ENCODE measurements around the gene CHID1.

CHID1 gene

DNA sequence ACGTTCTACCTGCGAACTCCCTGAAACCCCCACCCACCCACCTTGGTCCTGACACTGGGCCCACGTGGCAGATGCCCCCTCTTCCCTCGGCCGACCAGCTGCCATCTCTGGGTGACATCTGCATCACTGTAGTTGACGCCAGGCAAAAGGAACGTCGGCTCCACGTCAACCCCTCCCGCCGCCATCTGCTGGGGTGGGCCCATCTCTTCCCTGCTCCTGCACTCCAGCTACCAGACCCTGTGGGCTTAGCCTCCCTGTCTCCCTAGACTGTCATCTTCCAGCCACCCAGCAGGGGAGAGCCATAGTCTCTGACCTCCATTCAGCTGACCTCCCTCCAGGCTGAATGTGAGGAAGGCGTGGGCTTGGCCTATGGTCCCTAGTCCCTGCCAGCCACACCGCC lies 21.4 kb downstream of the CHID1 start:
- no peaks in the 10 kb centered on the region for H3K9me3 ChIP-seq (ENCODE audit: control insufficient read depth in 1 of 2, low read length in 2 of 2)
- no peak overlapping the region for H3K4me3 ChIP-seq (ENCODE audit: low read depth in 1 of 2, low read length in 2 of 2)
- no peaks in the 10 kb centered on the region for H3K27me3 ChIP-seq (ENCODE audit: control insufficient read depth in 1 of 2, insufficient read depth in 2 of 2, low read length in 2 of 2)
- no peaks in the 10 kb centered on the region for H3K4me1 ChIP-seq (ENCODE audit: control insufficient read depth in 1 of 2, insufficient read depth in 2 of 2, low read length in 2 of 2)
- peaks cover 4 to 12% of the 10 kb centered on the region in 2 donors for H3K36me3 ChIP-seq (ENCODE audit: control insufficient read depth in 1 of 2, insufficient read depth in 2 of 2, low read length in 2 of 2)
- H3K27ac ChIP-seq (ENCODE audit: low read depth, low read length): no peak overlapping the region
- no peak overlapping the region for H3K9ac ChIP-seq (ENCODE audit: low read depth in 1 of 2, low read length in 2 of 2)

DNA sequence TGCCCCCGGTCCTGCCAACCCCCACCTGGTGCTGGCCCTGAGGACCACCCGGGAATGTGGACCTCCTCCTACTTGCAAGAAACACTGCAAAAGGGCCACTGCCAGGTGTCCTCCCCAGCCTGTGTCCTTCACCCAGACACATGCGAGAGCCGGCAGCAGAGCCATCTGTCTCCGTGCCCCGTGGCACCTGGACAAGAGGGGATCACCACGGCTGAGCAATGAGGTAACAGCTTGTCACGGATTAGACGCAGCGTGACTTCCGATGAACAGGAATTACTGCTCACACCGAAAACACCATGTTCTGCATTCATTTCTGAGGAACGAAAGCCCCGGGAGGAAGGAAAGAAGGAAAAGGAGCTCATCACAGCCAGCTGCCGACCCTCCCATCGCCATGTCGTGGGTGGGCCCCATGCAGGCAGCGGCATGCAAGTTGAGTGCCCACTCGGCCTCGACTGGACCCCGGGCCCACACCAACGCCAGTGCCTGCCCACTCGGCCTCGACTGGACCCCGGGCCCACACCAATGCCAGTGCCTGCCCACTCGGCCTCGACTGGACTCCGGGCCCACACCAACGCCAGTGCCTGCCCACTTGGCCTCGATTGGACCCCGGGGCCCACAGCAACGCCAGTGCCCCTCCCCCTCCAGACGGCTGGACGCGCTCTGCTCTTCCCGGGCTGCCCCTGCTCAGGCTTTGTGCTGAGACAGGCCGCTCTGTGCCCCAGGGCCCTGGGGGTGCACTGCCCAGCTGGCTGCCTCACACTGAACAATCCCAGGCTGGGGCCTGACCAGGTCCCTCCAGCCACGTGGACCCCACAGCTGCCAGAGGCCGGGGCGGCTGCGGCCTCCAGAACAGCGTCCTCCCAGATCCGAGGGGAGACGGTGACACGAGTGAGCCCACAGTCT lies 22.0 kb downstream of the CHID1 start:
- H3K9ac ChIP-seq (ENCODE audit: low read depth in 1 of 2, low read length in 2 of 2): no peak overlapping the region
- H3K36me3 ChIP-seq (ENCODE audit: control insufficient read depth in 1 of 2, insufficient read depth in 2 of 2, low read length in 2 of 2): peaks cover 4 to 16% of the 10 kb centered on the region in 2 donors
- H3K9me3 ChIP-seq (ENCODE audit: control insufficient read depth in 1 of 2, low read length in 2 of 2): no peaks in the 10 kb centered on the region
- H3K4me3 ChIP-seq (ENCODE audit: low read depth in 1 of 2, low read length in 2 of 2): no peak overlapping the region
- no peaks in the 10 kb centered on the region for H3K4me1 ChIP-seq (ENCODE audit: control insufficient read depth in 1 of 2, insufficient read depth in 2 of 2, low read length in 2 of 2)
- H3K27me3 ChIP-seq (ENCODE audit: control insufficient read depth in 1 of 2, insufficient read depth in 2 of 2, low read length in 2 of 2): no peaks in the 10 kb centered on the region
- no peak overlapping the region for H3K27ac ChIP-seq (ENCODE audit: low read depth, low read length)

DNA sequence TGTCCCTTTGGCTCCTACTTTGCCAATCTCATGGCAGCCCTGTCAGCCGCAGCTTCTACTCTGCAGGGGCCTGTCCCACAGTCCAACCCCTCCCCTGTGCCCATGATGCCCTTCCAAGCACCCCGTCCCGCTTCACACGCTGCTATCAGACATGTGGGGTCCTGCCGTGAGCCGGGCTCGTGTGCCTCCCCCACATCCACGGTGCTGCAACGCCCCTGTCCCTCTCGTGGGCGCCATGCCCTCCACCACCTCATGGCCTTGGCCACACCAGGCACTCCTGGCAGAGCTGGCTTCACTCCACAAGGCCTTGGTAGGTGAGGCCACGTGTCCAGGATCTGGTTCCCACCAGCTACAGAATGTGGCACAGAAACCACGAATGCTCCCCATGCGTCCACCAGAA lies 23.0 kb downstream of the CHID1 start:
- Histone ChIP-seq H3K9me3 (ENCODE audit: control insufficient read depth in 1 of 2, low read length in 2 of 2) (no peaks in the 10 kb centered on the region), H3K36me3 (ENCODE audit: control insufficient read depth in 1 of 2, insufficient read depth in 2 of 2, low read length in 2 of 2) (peaks cover 10 to 22% of the 10 kb centered on the region in 2 donors), H3K27ac (ENCODE audit: low read depth, low read length) (no peak overlapping the region), H3K27me3 (ENCODE audit: control insufficient read depth in 1 of 2, insufficient read depth in 2 of 2, low read length in 2 of 2) (no peaks in the 10 kb centered on the region), H3K9ac (ENCODE audit: low read depth in 1 of 2, low read length in 2 of 2) (no peak overlapping the region), H3K4me3 (ENCODE audit: low read depth in 1 of 2, low read length in 2 of 2) (no peak overlapping the region), H3K4me1 (ENCODE audit: control insufficient read depth in 1 of 2, insufficient read depth in 2 of 2, low read length in 2 of 2) (no peaks in the 10 kb centered on the region)

DNA sequence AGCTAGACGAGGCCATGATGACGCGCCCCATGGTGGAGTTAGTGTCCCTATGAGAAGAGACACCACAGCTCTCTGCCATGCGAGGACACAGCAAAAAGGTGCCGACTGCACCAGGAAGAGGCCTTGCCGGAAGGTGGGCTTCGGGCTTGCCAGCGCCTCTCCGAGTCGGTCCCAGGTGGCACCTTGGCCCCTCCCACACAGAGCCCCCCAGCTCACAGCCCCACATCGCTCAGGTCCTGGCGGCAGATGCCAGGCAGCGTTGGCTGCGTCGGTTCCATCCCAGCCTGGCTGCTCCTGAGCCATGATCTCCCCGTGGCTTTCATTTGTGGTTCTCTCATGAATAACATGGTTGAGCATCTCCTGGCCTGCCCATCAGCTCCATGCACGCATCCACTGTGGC lies 24.0 kb downstream of the CHID1 start:
- no peak overlapping the region for H3K4me3 ChIP-seq (ENCODE audit: low read depth in 1 of 2, low read length in 2 of 2)
- H3K27ac ChIP-seq (ENCODE audit: low read depth, low read length): no peak overlapping the region
- H3K4me1 ChIP-seq (ENCODE audit: control insufficient read depth in 1 of 2, insufficient read depth in 2 of 2, low read length in 2 of 2): no peaks in the 10 kb centered on the region
- no peaks in the 10 kb centered on the region for H3K27me3 ChIP-seq (ENCODE audit: control insufficient read depth in 1 of 2, insufficient read depth in 2 of 2, low read length in 2 of 2)
- H3K9me3 ChIP-seq (ENCODE audit: control insufficient read depth in 1 of 2, low read length in 2 of 2): no peaks in the 10 kb centered on the region
- no peak overlapping the region for H3K9ac ChIP-seq (ENCODE audit: low read depth in 1 of 2, low read length in 2 of 2)
- H3K36me3 ChIP-seq (ENCODE audit: control insufficient read depth in 1 of 2, insufficient read depth in 2 of 2, low read length in 2 of 2): peaks cover 12 to 22% of the 10 kb centered on the region in 2 donors

DNA sequence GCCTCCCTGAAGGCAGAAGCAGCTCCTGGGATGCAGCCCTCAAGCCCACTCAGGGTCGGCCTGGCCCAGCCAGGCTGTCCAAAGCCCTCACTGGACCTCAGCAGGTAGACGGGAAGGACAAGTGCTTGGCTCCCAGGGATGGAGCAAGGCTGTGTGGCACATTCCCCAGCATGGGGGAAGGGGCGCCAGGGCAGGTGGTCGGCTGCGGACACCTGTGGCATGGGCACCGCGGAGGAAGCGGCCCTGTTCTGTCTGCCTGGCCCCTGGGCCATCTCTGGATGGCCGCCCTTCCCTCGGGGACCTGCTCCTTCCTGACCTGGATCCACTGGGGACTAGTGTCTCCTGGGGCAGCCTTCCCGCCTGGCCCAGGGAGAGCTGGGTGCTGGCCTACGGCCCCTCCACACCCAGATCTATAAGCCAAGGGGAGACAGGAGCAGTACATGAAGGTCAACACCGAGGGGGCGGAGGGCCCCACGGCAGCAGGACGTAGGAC lies 26.0 kb downstream of the CHID1 start:
- Histone ChIP-seq H3K9ac (ENCODE audit: low read depth in 1 of 2, low read length in 2 of 2) (no peak overlapping the region), H3K27me3 (ENCODE audit: control insufficient read depth in 1 of 2, insufficient read depth in 2 of 2, low read length in 2 of 2) (no peaks in the 10 kb centered on the region), H3K27ac (ENCODE audit: low read depth, low read length) (no peak overlapping the region), H3K36me3 (ENCODE audit: control insufficient read depth in 1 of 2, insufficient read depth in 2 of 2, low read length in 2 of 2) (peaks cover 12 to 36% of the 10 kb centered on the region in 2 donors), H3K9me3 (ENCODE audit: control insufficient read depth in 1 of 2, low read length in 2 of 2) (no peaks in the 10 kb centered on the region), H3K4me3 (ENCODE audit: low read depth in 1 of 2, low read length in 2 of 2) (no peak overlapping the region), H3K4me1 (ENCODE audit: control insufficient read depth in 1 of 2, insufficient read depth in 2 of 2, low read length in 2 of 2) (no peaks in the 10 kb centered on the region)

DNA sequence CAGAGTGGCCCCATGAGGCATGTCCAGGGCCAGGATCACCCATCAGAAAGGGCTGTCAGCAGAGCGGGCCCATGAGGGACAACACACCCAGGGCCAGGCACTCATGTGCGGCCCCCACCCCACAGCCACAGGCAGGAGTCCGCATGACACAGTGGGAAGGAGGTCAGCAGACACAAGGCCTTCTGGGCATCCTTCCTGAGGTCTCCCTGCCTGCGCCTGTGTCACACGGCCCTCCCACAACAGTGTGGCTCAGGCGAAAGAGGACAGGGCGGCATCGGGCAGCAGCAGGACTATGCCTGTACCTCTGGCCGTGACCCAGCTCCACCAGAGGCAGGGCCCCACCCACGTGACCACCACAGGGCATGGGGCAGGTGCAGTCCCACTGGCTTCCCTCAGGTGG lies 27.1 kb downstream of the CHID1 start:
- Histone ChIP-seq H3K27ac (ENCODE audit: low read depth, low read length) (no peak overlapping the region), H3K4me1 (ENCODE audit: control insufficient read depth in 1 of 2, insufficient read depth in 2 of 2, low read length in 2 of 2) (no peaks in the 10 kb centered on the region), H3K9ac (ENCODE audit: low read depth in 1 of 2, low read length in 2 of 2) (no peak overlapping the region), H3K27me3 (ENCODE audit: control insufficient read depth in 1 of 2, insufficient read depth in 2 of 2, low read length in 2 of 2) (no peaks in the 10 kb centered on the region), H3K9me3 (ENCODE audit: control insufficient read depth in 1 of 2, low read length in 2 of 2) (no peaks in the 10 kb centered on the region), H3K36me3 (ENCODE audit: control insufficient read depth in 1 of 2, insufficient read depth in 2 of 2, low read length in 2 of 2) (peaks cover 12 to 41% of the 10 kb centered on the region in 2 donors), H3K4me3 (ENCODE audit: low read depth in 1 of 2, low read length in 2 of 2) (no peak overlapping the region)

DNA sequence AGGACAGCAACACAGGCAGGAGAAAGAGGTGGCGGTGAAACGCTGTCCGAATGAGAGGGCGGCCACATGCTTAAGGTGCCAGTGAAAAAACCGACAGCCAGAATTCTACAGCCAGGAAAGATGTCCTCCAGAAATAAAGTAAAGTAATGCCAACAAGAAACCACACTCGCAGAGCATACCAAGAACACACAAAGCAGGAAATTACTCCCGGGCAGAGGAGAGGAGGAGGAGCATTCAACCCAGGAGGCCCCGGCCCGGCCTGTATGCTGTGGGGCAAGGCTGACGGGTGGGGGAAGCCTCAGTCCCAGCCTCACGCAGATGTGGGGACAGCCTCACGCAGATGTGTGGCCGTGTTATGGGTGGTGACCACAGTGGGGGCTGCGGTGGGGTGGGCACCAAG lies 28.0 kb downstream of the CHID1 start:
- Histone ChIP-seq H3K4me3 (ENCODE audit: low read depth in 1 of 2, low read length in 2 of 2) (no peak overlapping the region), H3K9me3 (ENCODE audit: control insufficient read depth in 1 of 2, low read length in 2 of 2) (no peaks in the 10 kb centered on the region), H3K27me3 (ENCODE audit: control insufficient read depth in 1 of 2, insufficient read depth in 2 of 2, low read length in 2 of 2) (no peaks in the 10 kb centered on the region), H3K36me3 (ENCODE audit: control insufficient read depth in 1 of 2, insufficient read depth in 2 of 2, low read length in 2 of 2) (peaks cover 12 to 36% of the 10 kb centered on the region in 2 donors), H3K4me1 (ENCODE audit: control insufficient read depth in 1 of 2, insufficient read depth in 2 of 2, low read length in 2 of 2) (no peaks in the 10 kb centered on the region), H3K27ac (ENCODE audit: low read depth, low read length) (no peak overlapping the region), H3K9ac (ENCODE audit: low read depth in 1 of 2, low read length in 2 of 2) (no peak overlapping the region)

DNA sequence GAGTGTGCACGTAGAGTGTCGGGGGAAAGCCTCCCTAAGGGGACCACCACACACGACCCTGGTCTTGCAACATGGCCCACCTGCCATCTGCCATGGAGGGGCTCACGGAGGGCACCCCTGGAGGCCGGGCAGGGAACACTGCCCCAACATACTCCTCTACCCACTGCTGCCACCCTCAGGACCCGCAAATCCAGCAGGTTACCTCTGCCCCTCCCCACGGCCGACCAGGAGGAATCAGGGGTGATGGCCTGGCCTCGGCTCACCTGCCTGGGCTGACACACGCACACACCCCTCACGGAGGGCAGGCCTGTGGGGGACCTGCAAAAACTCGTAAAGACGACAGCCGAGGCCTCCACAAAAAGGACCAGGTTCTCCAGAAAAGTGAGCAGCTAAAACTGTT lies 30.2 kb downstream of the CHID1 start:
- peaks cover 12 to 34% of the 10 kb centered on the region in 2 donors for H3K36me3 ChIP-seq (ENCODE audit: control insufficient read depth in 1 of 2, insufficient read depth in 2 of 2, low read length in 2 of 2)
- H3K9me3 ChIP-seq (ENCODE audit: control insufficient read depth in 1 of 2, low read length in 2 of 2): no peaks in the 10 kb centered on the region
- no peaks in the 10 kb centered on the region for H3K27me3 ChIP-seq (ENCODE audit: control insufficient read depth in 1 of 2, insufficient read depth in 2 of 2, low read length in 2 of 2)
- no peak overlapping the region for H3K9ac ChIP-seq (ENCODE audit: low read depth in 1 of 2, low read length in 2 of 2)
- H3K27ac ChIP-seq (ENCODE audit: low read depth, low read length): no peak overlapping the region
- no peak overlapping the region for H3K4me3 ChIP-seq (ENCODE audit: low read depth in 1 of 2, low read length in 2 of 2)
- no peaks in the 10 kb centered on the region for H3K4me1 ChIP-seq (ENCODE audit: control insufficient read depth in 1 of 2, insufficient read depth in 2 of 2, low read length in 2 of 2)

DNA sequence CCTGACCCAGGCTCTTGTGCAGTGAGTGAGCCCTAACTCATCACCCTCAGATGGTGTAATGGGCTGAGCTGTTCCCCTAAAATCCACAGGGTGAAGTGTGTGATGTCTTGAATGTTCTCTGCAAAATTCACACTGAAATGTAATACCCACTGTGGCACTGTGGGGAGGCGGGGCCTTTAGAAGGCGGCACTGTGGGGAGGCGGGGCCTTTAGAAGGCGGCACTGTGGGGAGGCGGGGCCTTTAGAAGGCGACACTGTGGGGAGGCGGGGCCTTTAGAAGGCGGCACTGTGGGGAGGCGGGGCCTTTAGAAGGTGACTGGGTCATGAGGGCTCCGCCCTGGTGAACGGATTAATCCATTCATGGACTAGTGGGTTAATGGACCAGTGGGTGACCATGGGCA lies 33.0 kb downstream of the CHID1 start:
- no peak overlapping the region for H3K4me3 ChIP-seq (ENCODE audit: low read depth in 1 of 2, low read length in 2 of 2)
- H3K27ac ChIP-seq (ENCODE audit: low read depth, low read length): no peak overlapping the region
- no peak overlapping the region for H3K9ac ChIP-seq (ENCODE audit: low read depth in 1 of 2, low read length in 2 of 2)
- H3K9me3 ChIP-seq (ENCODE audit: control insufficient read depth in 1 of 2, low read length in 2 of 2): no peaks in the 10 kb centered on the region
- H3K27me3 ChIP-seq (ENCODE audit: control insufficient read depth in 1 of 2, insufficient read depth in 2 of 2, low read length in 2 of 2): no peaks in the 10 kb centered on the region
- no peaks in the 10 kb centered on the region for H3K4me1 ChIP-seq (ENCODE audit: control insufficient read depth in 1 of 2, insufficient read depth in 2 of 2, low read length in 2 of 2)
- H3K36me3 ChIP-seq (ENCODE audit: control insufficient read depth in 1 of 2, insufficient read depth in 2 of 2, low read length in 2 of 2): peaks cover 2 to 24% of the 10 kb centered on the region in 2 donors

DNA sequence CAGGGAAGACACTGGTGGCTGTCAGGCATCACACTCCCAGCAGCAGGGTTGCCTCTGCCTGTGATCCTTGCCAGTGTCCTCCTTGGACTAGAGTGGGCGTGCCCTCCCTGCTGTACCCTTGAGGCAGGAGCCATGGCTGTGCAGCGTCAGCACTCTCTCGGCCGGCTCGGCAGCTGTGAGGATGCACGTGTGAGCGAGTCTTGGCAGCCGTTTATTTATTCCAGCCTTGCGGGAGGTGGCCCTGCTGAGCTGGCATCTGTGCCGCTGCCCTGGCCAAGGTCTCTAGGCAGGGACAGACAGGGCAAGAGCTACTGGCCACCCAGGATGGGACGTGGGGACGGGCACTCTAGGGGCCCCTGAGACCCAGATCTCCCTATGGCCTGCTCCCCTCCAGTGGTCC lies 34.1 kb downstream of the CHID1 start:
- H3K4me1 ChIP-seq (ENCODE audit: control insufficient read depth in 1 of 2, insufficient read depth in 2 of 2, low read length in 2 of 2): no peaks in the 10 kb centered on the region
- no peak overlapping the region for H3K4me3 ChIP-seq (ENCODE audit: low read depth in 1 of 2, low read length in 2 of 2)
- H3K36me3 ChIP-seq (ENCODE audit: control insufficient read depth in 1 of 2, insufficient read depth in 2 of 2, low read length in 2 of 2): peaks cover 0 to 24% of the 10 kb centered on the region in 2 donors
- no peaks in the 10 kb centered on the region for H3K27me3 ChIP-seq (ENCODE audit: control insufficient read depth in 1 of 2, insufficient read depth in 2 of 2, low read length in 2 of 2)
- no peaks in the 10 kb centered on the region for H3K9me3 ChIP-seq (ENCODE audit: control insufficient read depth in 1 of 2, low read length in 2 of 2)
- no peak overlapping the region for H3K27ac ChIP-seq (ENCODE audit: low read depth, low read length)
- no peak overlapping the region for H3K9ac ChIP-seq (ENCODE audit: low read depth in 1 of 2, low read length in 2 of 2)

All from duodenal mucosa (tissue), 2 donors.